ENCODE data around the gene GRAMD1A.
"Not testable (repeated sequence)": the region's sequence is repeated elsewhere in the genome, so short reads cannot be mapped to it uniquely, and the experiment has no call there.

Gene GRAMD1A

GRCh38 chr19:35009424-35010415, 9.6 kb downstream of the GRAMD1A start:
- TF ChIP-seq CTCF (IDR thresholded peaks at IDR 0.05; ENCODE audit: low read depth, low read length) = no peak
- H3K4me3 ChIP-seq (ENCODE audit: low read depth, low read length) = no peak overlapping the region
- in situ Hi-C loops (cut with HindIII; ENCODE audit: low sequenced_read_pairs) = no loop called here
- no peak for DNase-seq (ENCODE audit: low read depth, low spot score)

GRCh38 chr19:35011091-35011689, 11.1 kb downstream of the GRAMD1A start:
- no peak for TF ChIP-seq CTCF (IDR thresholded peaks at IDR 0.05; ENCODE audit: low read depth, low read length)
- in situ Hi-C loops (cut with HindIII; ENCODE audit: low sequenced_read_pairs) = no loop called here
- H3K4me3 ChIP-seq (ENCODE audit: low read depth, low read length) = no peak overlapping the region
- no peak for DNase-seq (ENCODE audit: low read depth, low spot score)

- in situ Hi-C loops (cut with HindIII; ENCODE audit: low sequenced_read_pairs) = no loop called here
- no peak for DNase-seq (ENCODE audit: low read depth, low spot score)
These were observed 11.9 kb downstream of the GRAMD1A start for GRCh38 chr19:35011737-35012682.

GRCh38 chr19:35013041-35013819, 13.1 kb downstream of the GRAMD1A start:
- peak; percentile 96 for TF ChIP-seq CTCF (IDR thresholded peaks at IDR 0.05; ENCODE audit: low read depth, low read length)
- no peak overlapping the region for H3K4me3 ChIP-seq (ENCODE audit: low read depth, low read length)
- in situ Hi-C loops (cut with HindIII; ENCODE audit: low sequenced_read_pairs) = no loop called here
- peak; percentile 53 for DNase-seq (ENCODE audit: low read depth, low spot score)

More at GRCh38 chr19:35011737-35012682, 11.9 kb downstream of the GRAMD1A start:
- TF ChIP-seq CTCF (IDR thresholded peaks at IDR 0.05; ENCODE audit: low read depth, low read length) = no peak
- no peak overlapping the region for H3K4me3 ChIP-seq (ENCODE audit: low read depth, low read length)

- DNase-seq (ENCODE audit: low read depth, low spot score) = no peak
- no peak for TF ChIP-seq CTCF (IDR thresholded peaks at IDR 0.05; ENCODE audit: low read depth, low read length)
- H3K4me3 ChIP-seq (ENCODE audit: low read depth, low read length) = no peak overlapping the region
- in situ Hi-C loops (cut with HindIII; ENCODE audit: low sequenced_read_pairs) = no loop called here
These were observed 14.0 kb downstream of the GRAMD1A start for GRCh38 chr19:35013820-35014754.

- DNase-seq (ENCODE audit: low read depth, low spot score); in situ Hi-C loops (cut with HindIII; ENCODE audit: low sequenced_read_pairs); H3K4me3 ChIP-seq (ENCODE audit: low read depth, low read length): not testable (repeated sequence)
These were observed 14.7 kb downstream of the GRAMD1A start for GRCh38 chr19:35014774-35015173.

Data from astrocyte of the spinal cord (primary cell).